NCI-H146 treated with DMSO at 0.1 percent for 48 hours (cell line): ENCODE data around the gene IPPK.

Experiments used
- DNase-seq: peaks from one replicate; lab custom pipeline; 2025; ENCODE audit not compliant: unreplicated experiment; lab: John Stamatoyannopoulos, UW

Gene IPPK

GRCh38 chr9:92657296-92658094 lies 12.4 kb downstream of the IPPK start:
- DNase-seq = no peak

GRCh38 chr9:92656537-92656925 lies 13.4 kb downstream of the IPPK start:
- DNase-seq = no peak

GRCh38 chr9:92655896-92656536 lies 13.9 kb downstream of the IPPK start:
- no peak for DNase-seq

- no peak for DNase-seq
These were observed 14.6 kb downstream of the IPPK start for GRCh38 chr9:92655366-92655765.

GRCh38 chr9:92654481-92655301 lies 15.2 kb downstream of the IPPK start:
- no peak for DNase-seq

- DNase-seq = no peak
These were observed 17.5 kb downstream of the IPPK start for GRCh38 chr9:92652461-92652860.

GRCh38 chr9:92650839-92651621 lies 18.9 kb downstream of the IPPK start:
- no peak for DNase-seq

- no peak for DNase-seq
These were observed 19.6 kb downstream of the IPPK start for GRCh38 chr9:92650296-92650695.

- DNase-seq = no peak
These were observed 20.9 kb downstream of the IPPK start for GRCh38 chr9:92649007-92649406.

GRCh38 chr9:92648474-92648971 lies 21.4 kb downstream of the IPPK start:
- no peak for DNase-seq

- DNase-seq = no peak
These were observed 22.1 kb downstream of the IPPK start for GRCh38 chr9:92647671-92648473.

GRCh38 chr9:92645041-92645440 lies 24.9 kb downstream of the IPPK start:
- DNase-seq = no peak

- DNase-seq = no peak
These were observed 25.7 kb downstream of the IPPK start for GRCh38 chr9:92644278-92644677.

- DNase-seq = no peak
These were observed 27.4 kb downstream of the IPPK start for GRCh38 chr9:92642564-92642963.

- DNase-seq = no peak
These were observed 27.9 kb downstream of the IPPK start for GRCh38 chr9:92642041-92642451.

- no peak for DNase-seq
These were observed 28.7 kb downstream of the IPPK start for GRCh38 chr9:92641092-92641809.

GRCh38 chr9:92640398-92641091 lies 29.4 kb downstream of the IPPK start:
- DNase-seq = no peak

GRCh38 chr9:92639791-92640271 lies 30.1 kb downstream of the IPPK start:
- DNase-seq = no peak

GRCh38 chr9:92639124-92639523 lies 30.8 kb downstream of the IPPK start:
- no peak for DNase-seq
